NCI-H1092 treated with DMSO at 0.1 percent for 48 hours (cell line): ENCODE data around the gene CEMIP2.
"Not testable (repeated sequence)": the region's sequence is repeated elsewhere in the genome, so short reads cannot be mapped to it uniquely, and the experiment has no call there.

Source experiments
- DNase-seq: peaks from one replicate; lab custom pipeline; 2025; lab: John Stamatoyannopoulos, UW

Gene CEMIP2, protein sequence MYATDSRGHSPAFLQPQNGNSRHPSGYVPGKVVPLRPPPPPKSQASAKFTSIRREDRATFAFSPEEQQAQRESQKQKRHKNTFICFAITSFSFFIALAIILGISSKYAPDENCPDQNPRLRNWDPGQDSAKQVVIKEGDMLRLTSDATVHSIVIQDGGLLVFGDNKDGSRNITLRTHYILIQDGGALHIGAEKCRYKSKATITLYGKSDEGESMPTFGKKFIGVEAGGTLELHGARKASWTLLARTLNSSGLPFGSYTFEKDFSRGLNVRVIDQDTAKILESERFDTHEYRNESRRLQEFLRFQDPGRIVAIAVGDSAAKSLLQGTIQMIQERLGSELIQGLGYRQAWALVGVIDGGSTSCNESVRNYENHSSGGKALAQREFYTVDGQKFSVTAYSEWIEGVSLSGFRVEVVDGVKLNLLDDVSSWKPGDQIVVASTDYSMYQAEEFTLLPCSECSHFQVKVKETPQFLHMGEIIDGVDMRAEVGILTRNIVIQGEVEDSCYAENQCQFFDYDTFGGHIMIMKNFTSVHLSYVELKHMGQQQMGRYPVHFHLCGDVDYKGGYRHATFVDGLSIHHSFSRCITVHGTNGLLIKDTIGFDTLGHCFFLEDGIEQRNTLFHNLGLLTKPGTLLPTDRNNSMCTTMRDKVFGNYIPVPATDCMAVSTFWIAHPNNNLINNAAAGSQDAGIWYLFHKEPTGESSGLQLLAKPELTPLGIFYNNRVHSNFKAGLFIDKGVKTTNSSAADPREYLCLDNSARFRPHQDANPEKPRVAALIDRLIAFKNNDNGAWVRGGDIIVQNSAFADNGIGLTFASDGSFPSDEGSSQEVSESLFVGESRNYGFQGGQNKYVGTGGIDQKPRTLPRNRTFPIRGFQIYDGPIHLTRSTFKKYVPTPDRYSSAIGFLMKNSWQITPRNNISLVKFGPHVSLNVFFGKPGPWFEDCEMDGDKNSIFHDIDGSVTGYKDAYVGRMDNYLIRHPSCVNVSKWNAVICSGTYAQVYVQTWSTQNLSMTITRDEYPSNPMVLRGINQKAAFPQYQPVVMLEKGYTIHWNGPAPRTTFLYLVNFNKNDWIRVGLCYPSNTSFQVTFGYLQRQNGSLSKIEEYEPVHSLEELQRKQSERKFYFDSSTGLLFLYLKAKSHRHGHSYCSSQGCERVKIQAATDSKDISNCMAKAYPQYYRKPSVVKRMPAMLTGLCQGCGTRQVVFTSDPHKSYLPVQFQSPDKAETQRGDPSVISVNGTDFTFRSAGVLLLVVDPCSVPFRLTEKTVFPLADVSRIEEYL (N-terminal part only)

DNA sequence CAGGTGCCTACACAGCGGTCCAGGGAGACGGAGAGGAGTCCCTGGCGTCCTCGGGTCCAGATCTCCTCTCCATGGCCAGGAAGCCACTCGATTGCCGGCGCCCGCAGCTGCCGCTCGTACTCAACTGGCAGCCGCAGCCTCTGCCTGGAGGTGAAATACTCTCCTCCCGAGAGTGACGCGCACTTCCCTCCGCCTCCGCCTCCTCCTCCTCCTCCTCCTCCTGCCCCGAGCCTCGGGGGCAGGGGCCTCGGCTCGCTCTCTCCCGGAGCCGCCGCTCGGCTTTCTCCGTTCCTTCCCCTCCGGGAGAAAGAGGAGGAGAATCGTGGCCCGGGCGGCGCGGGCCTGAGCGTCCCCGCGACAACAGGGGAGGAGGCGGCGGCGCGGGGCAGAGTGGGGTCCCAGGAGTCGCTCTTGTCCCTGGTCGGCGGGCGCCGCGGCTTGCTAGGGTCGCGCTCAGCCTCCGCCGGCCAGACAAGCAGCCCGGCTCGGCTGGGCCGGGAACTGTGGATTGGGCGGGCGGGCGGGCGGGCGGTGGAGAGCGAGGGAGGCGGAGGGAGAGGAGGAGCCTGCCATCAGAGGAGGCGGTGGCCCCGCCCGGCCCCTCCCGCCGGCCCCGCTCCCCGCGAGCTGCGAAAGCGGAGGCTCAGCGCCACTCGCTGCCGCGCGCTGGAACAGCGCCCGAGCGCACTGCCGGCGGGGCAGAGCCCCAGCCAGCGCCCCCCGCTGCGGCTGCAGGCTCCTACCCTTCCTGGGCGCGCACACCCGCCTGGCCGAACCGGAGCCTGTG is at the start of gene CEMIP2:
CEMIP2 (minus strand) TSS at position 126 of the 787 bp plus-strand sequence. CDS start 18,140 bp downstream, outside the sequence.
- DNase-seq = peak; percentile 80

DNA sequence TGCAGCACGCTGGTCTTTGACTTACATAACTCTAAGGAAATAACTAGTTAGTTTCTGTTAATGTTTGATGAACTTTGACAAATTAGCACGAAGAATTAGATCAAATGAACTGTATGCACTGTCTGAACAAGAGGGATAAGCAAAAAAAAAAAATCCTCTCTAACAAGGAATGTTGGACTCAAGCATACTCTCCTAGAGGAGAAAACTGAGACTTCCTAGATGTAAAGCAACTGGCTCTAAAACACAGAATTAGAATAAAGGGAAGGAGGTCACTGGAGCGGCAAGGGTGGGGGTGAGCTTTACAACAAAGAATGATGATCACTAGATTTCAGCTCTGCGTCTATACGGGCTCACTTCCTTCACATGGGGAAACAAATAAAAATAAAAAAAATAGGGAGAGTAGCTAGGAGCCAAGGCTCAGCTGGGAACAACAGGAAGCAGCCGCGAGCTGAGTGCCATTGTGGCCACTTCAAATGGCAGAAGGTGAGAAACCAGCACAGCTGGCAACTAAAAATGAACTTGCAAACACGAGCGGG is 48.7 kb upstream of the CEMIP2 start:
- no peak for DNase-seq

DNA sequence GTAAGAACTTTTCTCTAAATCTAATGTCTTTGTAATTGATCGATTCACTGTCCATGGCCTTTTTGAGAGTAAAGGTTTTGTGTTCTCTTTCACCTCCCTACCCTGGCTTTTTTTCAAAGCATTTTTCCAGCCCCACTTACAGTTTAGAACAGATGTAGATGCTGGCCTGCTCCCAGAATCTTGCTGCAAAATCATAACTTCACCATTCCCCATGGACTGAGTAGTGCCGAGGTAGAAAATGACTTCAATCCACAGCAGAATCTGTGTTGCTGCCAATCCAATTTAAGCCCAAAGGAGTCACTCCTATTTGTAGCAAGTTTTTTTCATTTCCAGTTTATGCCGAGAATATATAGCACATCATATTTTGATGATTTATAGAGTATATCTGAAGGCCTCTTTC is 46.5 kb upstream of the CEMIP2 start:
- no peak for DNase-seq

DNA sequence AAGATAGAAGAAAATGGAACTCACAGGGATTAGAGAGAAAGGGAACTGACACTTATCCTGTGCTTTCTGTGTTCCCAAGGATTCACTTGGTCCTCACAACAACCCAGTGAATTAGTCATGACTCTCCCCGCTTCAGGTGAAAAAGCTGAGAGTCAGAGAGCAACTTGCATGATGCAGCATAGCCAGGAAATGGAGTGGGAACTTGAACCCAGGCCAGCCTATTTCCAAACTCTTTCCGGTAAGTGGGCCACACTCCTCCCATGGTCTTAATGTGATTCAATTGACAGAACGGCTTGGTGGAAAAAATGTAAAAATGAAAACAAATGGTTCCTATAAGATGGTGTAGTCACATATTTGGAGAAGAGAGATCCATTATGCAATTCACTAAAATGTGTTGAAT is 45.9 kb upstream of the CEMIP2 start:
- DNase-seq = no peak

DNA sequence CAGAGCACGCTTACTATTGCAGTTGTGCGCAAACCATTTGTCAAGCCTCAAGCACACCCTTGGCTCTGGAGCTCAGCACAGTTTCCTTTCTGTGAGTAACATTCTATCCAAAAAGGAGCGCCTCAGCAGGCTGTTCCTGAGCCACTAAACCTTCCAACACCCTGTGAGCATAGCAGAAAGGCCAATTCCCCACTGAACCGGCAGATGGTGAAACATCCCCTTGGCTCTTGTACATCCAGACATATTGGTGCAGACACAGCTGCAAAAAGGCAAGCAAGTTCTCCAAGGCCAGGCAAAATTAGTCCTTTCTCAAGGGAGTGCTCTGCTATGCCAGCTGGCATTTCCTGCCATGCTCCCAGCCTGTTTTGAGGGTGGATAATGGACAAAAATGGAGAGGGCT is 44.1 kb upstream of the CEMIP2 start:
- DNase-seq = no peak

DNA sequence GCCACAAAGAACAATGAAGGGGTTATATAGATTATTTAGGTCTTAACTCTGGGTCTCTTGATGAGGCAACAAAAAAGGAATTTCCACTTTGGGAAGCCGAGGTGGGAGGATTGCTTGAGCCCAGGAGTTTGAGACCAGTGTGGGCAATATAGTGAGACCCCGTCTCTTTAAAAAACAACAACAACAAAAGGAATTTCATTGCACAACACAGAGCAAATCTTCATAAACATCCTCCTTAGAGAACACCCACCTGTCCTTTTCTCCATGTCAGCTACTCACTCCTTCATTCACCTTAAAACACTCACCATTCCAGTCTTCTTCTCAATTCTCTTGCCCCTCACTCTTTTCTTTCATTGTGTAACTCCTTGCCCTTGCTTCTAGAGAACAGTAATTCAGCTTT is 39.8 kb upstream of the CEMIP2 start:
- DNase-seq = no peak

DNA sequence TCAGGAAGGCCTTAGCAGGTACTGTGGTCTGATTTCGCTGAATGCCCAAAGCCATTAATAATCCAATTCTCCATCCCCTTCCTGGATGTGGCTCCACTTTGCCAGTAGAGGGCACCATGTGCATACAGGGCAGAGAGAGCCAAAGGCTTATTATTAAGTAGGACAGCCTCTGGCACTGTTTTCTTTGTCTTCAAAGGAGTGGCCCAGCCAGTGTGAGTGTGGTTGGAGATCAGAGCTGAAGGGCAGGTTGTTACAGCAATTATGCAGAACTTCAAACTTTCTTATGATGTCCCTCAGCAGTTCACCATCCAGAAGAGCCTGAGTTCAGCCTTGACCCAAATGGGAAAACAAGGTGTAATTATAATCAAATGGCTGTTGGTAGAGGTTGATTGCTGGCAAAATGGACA is 38.6 kb upstream of the CEMIP2 start:
- peak; percentile 54 for DNase-seq

DNA sequence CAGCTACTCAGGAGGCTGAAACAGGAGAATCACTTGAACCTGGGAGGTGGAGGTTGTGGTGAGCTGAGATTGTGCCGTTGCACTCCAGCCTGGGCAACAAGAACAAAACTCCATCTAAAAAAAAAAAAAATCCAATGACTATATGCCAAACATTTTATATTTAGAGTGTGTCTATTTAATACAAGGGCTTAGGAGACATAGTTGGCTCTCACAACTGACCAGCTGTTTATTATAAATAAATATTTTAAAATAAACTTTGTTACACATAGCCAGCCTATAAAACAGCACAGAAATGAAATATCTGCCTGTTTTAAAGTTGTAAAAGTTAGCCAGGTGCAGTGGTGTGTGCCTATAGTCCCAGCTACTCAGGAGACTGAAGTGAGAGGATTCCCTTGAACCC is 36.8 kb upstream of the CEMIP2 start:
- DNase-seq = not testable (repeated sequence)

DNA sequence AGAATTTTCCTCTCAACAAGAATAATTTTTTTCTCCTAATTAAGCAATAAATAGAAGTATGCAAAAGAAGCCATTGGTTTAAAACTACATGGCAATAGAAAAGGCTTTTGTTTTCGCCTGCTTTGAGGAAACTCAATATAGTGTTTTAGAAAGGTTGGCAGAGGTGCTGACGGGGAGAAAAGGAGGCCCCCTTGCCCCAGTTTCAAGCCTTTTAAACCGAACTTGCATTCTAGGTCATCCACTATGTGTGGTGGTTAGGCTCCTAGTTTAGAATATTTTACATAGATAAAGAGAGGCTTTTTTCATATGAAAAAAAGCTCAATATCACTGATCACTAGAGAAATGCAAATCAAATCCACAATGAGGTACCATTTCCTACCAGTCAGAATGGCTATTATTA is 33.5 kb upstream of the CEMIP2 start:
- no peak for DNase-seq

DNA sequence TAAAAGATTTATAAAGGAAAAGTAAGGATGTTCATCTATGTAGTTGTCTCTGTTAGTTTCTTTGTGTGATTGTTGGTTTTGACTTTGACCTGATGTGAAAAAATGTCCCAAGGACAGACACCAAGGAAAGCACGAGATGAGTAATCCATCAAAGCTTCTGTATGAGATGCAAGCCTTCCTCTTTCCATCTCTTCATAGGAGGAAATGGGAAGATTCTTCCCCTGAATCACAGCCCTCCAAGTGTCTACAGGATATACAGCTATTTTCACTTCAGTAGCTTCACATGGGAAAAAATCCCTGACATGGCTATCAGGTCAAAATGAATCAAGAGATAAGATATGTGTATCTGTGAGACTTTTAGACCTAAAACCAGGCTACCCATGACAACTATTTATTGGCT is 29.0 kb upstream of the CEMIP2 start:
- no peak for DNase-seq

DNA sequence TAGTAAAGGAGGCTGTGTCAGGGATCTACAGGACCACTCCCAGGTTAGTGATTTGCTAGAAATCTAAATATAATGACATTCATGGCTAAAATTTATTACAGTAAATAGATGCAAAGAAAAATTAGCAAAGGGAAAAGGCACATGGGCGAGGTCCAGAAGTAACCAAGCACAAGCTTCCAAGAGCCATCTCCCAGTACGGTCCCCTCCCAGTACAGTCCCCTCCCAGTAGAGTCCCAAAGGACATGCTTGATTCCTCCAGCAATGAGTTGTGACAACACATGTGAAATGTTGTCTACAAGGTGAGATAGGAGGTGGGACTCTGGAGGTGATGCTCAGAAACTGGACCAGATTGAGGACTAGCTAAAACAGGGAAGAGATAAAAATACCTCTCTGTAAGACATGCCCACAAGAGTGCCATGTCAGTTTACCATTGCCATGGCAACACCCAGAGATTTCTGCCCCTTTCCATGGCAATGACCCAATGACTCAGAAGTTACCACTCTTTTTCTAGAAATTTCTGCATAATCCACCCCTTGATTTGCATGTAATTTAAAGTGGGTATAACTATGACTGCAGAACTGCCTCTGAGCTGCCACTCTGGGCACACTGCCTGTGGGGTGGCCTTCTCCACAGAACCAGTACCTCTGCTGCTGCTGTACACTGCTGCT is 27.9 kb upstream of the CEMIP2 start:
- DNase-seq = no peak

DNA sequence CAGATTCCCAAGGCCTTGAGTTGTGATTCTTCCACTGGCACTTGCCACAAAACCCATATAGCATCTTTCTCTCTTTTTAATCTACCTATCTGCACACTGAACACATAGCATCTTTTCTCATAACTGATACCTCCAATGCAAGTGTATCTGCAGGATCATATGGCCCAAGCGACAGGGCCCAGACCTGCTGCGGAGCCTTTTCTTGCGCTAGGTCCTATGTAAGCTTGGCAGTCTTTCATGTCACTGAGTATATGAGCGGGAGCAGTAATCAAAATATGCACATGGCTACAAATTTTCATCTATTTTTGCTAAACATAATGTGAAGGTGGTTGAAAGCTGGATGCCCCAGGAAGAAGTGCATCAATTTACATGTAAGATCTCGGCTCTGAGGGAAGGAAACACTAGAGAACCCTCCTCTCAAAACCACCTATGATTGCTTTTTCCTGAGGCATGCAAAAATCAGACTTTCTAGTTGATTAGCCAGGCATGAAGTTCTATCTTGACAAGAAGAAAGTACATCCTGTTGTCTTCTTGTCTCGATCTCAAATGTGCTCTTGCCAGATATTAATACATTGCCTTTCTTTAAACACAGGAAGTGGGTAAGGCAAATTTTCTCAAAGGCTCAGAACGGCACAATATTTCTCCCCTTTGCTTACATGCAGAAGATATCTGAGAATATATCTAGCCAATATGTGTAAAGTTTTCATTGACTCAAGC is 26.9 kb upstream of the CEMIP2 start:
- DNase-seq = no peak

DNA sequence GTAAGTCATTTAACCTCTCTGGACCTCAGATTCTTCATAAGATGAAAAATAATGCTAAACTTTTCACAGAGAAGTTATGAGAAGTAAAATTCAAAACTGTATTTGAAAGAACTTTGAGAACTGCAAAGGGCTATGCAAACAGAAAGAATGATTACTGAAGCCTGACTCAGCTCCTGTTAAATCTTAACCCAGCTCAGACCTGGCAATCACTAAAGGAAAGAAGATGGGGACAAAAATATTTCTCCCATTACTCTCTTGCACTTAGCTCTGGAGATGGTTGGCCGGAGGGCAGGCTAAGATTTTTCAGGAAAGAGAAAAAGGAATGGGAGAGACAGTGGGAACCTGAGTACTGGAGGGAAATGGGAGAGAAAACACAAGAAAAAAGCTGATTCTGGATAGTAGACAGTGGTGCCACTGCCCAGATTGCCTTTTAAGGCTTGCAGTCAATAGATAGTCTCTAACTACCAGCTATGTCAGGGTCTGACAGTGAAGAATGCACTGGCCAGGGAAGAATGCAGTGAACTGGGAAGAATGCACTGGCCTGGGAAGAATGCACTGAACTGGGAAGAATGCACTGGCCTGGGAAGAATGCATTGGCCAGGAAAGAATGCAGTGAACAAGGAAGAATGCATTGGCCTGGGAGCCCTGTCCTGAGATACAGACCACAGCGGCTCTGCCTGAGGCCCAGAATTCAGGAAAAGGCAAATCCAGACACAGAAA is 25.2 kb upstream of the CEMIP2 start:
- no peak for DNase-seq

DNA sequence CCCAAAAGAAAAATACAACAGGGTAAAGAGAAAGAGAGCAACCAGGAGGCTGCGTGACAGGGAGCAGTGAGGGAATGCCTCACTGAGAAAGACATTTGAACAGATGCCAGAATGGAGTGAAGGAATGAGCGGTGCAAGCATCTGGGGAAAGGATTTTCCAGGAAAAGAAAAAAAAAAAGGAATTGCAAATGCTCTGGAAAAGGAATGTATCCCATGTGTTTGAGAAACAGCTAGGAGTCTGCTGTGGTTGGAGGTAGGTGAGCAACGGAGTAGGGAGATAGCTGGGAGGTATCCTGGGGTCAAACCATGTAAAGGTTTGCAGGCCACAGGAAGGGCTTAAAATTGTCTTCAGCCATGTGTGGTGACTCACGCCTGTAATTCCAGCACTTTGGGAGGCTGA is 23.6 kb upstream of the CEMIP2 start:
- no peak for DNase-seq

DNA sequence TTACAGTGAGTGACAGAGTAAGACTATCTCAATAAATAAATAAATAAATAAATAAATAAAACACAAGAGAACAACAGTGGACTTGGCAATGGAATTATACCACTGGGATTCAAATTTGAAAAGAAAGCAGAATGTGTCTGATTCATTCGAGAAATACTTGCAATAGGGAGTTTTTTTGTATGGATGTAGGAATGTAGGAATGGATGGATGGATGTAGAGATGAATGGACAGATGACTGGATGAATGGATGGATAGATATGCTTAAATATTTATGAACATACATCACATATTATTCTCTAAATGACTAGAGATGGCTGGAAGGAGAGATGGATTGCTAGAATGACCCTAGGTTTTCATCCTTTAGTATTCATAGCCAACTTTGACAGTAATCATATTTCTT is 22.0 kb upstream of the CEMIP2 start:
- no peak for DNase-seq

DNA sequence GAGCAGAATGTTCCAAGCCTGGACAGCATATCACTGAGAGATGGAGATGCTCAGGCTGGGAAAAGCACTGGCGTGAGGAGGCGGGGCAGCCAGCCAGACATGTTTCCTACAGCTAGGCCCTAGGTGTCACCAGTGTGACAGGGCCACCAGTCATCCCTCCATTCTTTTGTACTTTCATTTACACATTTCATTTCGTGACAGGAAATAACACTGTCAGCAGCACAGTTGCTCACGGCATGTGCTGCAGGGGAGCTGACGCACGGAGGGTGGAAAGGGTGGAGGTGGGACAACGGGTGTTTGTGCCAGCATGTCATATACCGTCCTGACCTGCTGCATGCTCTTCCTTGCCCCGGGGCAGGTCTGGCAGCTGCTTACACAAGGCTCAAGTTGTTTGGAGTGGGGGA is 14.8 kb upstream of the CEMIP2 start:
- DNase-seq = no peak

DNA sequence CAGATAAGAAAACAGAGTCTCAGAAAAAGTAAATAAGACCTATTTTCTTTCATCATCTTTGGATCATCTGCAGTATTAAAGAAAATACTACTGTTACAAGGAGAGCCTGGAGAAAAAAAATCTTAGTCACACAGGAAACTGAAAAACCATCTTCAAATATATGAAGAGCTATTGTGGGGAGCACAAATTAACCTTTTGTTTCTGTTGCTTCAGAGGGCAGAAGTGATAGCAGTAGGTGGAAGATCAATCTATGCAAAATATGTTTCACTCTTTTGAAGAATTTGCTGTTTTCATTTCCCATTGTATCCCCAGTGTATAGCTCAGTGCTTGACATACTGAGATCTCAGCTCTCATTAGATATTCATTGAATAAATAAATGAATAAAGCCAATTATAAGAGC is 13.1 kb upstream of the CEMIP2 start:
- no peak for DNase-seq

DNA sequence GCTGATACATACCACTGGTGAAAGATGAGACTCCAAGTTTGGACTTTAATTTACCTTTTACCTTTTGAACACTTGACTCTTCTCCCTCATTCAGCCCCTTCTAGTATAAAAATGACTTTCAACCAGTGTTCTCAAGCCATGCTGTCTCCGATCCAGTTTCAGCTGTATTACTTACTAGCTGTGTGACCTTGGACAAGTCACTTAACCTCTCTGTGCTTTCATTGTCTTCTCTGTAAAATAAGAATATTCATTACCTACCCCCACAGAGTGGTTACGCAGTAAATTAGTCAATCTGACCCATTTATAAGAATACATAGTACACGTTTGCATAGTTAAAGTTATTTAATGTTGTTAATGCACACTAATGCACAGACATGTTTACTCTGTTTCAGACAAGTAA is 12.6 kb upstream of the CEMIP2 start:
- DNase-seq = no peak

DNA sequence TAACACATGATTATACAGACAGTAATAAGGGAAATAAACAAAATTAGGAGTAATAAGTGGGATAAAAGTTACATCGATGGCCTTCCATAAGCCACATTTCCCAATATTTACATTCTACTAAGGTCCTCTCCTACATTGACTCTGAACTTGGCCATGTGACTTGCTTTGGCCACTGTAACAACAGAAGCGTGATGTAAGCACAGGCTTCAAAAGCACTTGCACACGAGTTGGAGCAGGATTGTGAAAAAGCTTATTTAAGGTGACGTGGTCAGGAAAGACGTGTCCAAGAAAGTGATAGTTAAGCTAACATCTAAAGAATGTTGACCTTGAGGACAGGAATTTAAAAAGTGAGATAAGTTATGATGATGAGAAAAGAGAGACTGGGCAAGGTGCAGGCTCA is 9.8 kb upstream of the CEMIP2 start:
- DNase-seq = no peak
